Epithelial cell of proximal tubule (primary cell): Measurements from ENCODE around the gene EIF4B. TPM values are rescaled to one million over a fixed set of nuclear protein-coding genes. Genes with fewer than 3 reads are reported as not detected.

ENCODE experiments used
- DNase-seq: peaks from one replicate; pipeline ENCODE4 v3.0.0-alpha.2; 2011; ENCODE audit warnings: low read depth
- H3K4me3 ChIP-seq: 2 replicates; pipeline ENCODE4 v1.5.1; 2011; ENCODE audit warnings: low read depth, mild to moderate bottlenecking, low read length
- CTCF ChIP-seq: conservative IDR thresholded peaks from 2 replicates; pipeline ENCODE4 v1.5.1; 2012; ENCODE audit warnings: low read depth, mild to moderate bottlenecking, low read length
- total RNA-seq: library from RNA; depleted of rRNA; stranded (reverse); fragments of >200 nt; gene quantifications from 2 replicates; pipeline ENCODE4 v1.2.3, GENCODE V29; 2015

Gene EIF4B
- total RNA-seq, 1 donor from 2014 or later: 447 TPM

DNA sequence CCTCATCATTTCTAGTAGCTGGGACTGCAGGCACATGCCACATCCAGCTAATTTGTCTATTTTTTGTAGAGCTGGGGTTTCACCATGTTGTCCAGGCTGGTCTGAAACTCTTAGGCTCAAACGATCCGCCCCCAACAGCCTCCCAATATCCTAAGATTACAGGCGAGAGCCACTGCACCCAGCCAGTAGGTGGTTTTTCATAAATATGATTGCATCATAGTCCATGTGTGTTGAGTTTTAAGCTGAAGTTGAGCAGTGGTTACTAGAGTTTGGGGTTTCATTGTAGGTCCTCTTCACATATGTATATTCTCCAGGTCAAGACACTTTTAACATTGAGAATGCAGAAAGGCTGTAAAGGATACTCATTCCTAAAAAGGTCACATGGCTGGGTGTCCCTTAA is 30.5 kb downstream of the EIF4B start:
- DNase-seq: no peak
- TF ChIP-seq CTCF: no peak
- H3K4me3 ChIP-seq: no peak overlapping the region

GRCh38 chr12:53039851-53040250 is 33.6 kb downstream of the EIF4B start:
- no peak for TF ChIP-seq CTCF
- no peak overlapping the region for H3K4me3 ChIP-seq

GRCh38 chr12:53042607-53043454 is 36.6 kb downstream of the EIF4B start:
- DNase-seq: no peak
- no peak for TF ChIP-seq CTCF
- H3K4me3 ChIP-seq: no peak overlapping the region

More at GRCh38 chr12:53039851-53040250, 33.6 kb downstream of the EIF4B start:
- DNase-seq: no peak

DNA sequence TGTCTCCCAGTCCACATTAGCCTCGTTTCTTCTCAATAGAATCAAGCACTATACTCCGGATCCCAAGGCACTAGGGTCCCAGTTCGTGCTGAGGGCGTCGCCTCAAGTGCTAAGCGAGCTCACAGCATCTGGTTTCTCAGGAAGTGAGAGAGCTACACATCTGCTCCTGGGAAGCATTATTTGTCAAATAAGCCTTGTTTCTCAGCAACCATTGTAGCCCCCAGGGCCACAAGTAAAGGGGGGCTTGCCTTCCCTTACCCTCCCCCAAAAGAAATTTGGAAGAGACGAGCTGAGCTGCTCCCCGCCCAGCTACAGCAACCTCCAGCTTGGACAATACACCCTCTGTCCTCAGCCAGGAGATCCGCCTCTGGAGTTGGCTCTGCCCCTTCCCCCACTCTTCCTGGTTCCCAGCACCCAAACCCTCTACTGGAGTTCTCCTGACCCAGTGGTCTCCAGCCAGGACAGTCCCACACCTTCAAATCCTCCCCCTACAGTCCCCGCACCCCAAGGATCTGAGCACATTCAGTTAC is 37.9 kb downstream of the EIF4B start:
- no peak for TF ChIP-seq CTCF
- DNase-seq: no peak
- H3K4me3 ChIP-seq: no peak overlapping the region

GRCh38 chr12:53044896-53045695 is 38.8 kb downstream of the EIF4B start:
- TF ChIP-seq CTCF: no peak
- DNase-seq: no peak
- H3K4me3 ChIP-seq: no peak overlapping the region

DNA sequence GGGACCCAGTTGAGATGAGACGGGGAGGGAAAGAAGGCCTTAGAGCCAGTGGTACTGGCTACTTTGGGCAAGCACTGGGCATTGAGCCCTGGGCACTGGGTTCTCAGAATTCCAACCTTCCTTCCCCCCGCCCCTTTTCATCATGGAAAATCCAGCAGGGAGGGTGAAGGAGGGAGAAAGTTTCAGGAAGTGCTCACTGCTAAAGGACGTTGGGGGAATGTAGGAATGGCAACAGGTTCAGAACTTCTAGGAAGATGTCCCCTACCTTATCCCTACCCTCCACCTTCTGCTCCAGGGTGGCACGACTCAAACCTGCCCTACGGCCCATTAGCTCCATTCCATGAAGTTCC is 39.4 kb downstream of the EIF4B start:
- H3K4me3 ChIP-seq: no peak overlapping the region
- DNase-seq: no peak
- TF ChIP-seq CTCF: no peak
